NCI-H1694 treated with DMSO at 0.1 percent for 48 hours (cell line): ENCODE measurements around the gene AIRE.

Experiments used
- DNase-seq: peaks from one replicate; lab custom pipeline; 2025; lab: John Stamatoyannopoulos, UW

The AIRE gene

GRCh38 chr21:44324854-44325107 lies 39.1 kb downstream of the AIRE start:
- no peak for DNase-seq

- no peak for DNase-seq
Measured at GRCh38 chr21:44325386-44326271, 40.0 kb downstream of the AIRE start.

GRCh38 chr21:44326272-44326647 lies 40.6 kb downstream of the AIRE start:
- no peak for DNase-seq

GRCh38 chr21:44326716-44327602 lies 41.3 kb downstream of the AIRE start:
- DNase-seq: no peak

- DNase-seq: no peak
Measured at GRCh38 chr21:44327603-44327974, 41.9 kb downstream of the AIRE start.

GRCh38 chr21:44328242-44328895 lies 42.7 kb downstream of the AIRE start:
- no peak for DNase-seq

GRCh38 chr21:44329086-44329889 lies 43.6 kb downstream of the AIRE start:
- DNase-seq: no peak

GRCh38 chr21:44329971-44330681 lies 44.5 kb downstream of the AIRE start:
- DNase-seq: no peak

- DNase-seq: no peak
Measured at GRCh38 chr21:44330698-44331097, 45.0 kb downstream of the AIRE start.

- no peak for DNase-seq
Measured at GRCh38 chr21:44331209-44331608, 45.5 kb downstream of the AIRE start.

- DNase-seq: peak; percentile 91
Measured at GRCh38 chr21:44331650-44332307, 46.1 kb downstream of the AIRE start.

GRCh38 chr21:44332383-44332782 lies 46.7 kb downstream of the AIRE start:
- DNase-seq: peak; percentile 89

GRCh38 chr21:44332965-44333364 lies 47.3 kb downstream of the AIRE start:
- DNase-seq: no peak

GRCh38 chr21:44333509-44334328 lies 48.0 kb downstream of the AIRE start:
- DNase-seq: no peak

- DNase-seq: no peak
Measured at GRCh38 chr21:44334329-44335030, 48.8 kb downstream of the AIRE start.

GRCh38 chr21:44335266-44336059 lies 49.8 kb downstream of the AIRE start:
- DNase-seq: no peak

GRCh38 chr21:44337449-44337848 lies 51.8 kb downstream of the AIRE start:
- DNase-seq: no peak
